Type B pancreatic cell (in vitro differentiated cells): ENCODE data around the gene RTP4. TPM values are rescaled to one million over a fixed set of nuclear protein-coding genes. Genes with fewer than 3 reads are reported as not detected.

Experiments used
- DNase-seq: peaks from one replicate; pipeline ENCODE4 v3.0.0; 2021; ENCODE audit warnings: mixed read lengths; ENCODE audit not compliant: unreplicated experiment; ENCODE audit errors: extremely low spot score
- H3K27ac Mint-ChIP-seq: 2 replicates; pipeline ENCODE4 v1.8.0; 2021; ENCODE audit warnings: mild to moderate bottlenecking, mixed read lengths
- H3K27me3 Mint-ChIP-seq: 2 replicates; pipeline ENCODE4 v1.8.0; 2021; ENCODE audit warnings: mixed read lengths
- H3K36me3 Mint-ChIP-seq: 2 replicates; pipeline ENCODE4 v1.8.0; 2021; ENCODE audit warnings: mixed read lengths
- H3K4me1 Mint-ChIP-seq: one replicate; pipeline ENCODE4 v1.8.0; 2021; ENCODE audit warnings: mixed read lengths; ENCODE audit not compliant: unreplicated experiment
- H3K4me3 Mint-ChIP-seq: 2 replicates; pipeline ENCODE4 v1.8.0; 2021; ENCODE audit warnings: mild to moderate bottlenecking, mixed read lengths
- H3K9me3 Mint-ChIP-seq: 2 replicates; pipeline ENCODE4 v1.8.0; 2021; ENCODE audit warnings: mixed read lengths
- total RNA-seq: library from RNA; stranded (reverse); gene quantifications from 2 replicates; pipeline ENCODE4 v1.2.1, GENCODE V29; 2021; ENCODE audit warnings: low replicate concordance
- TF ChIP-seq, protein P1 (sequence below): fragments of 200-600 bp; sonication (generic); conservative IDR thresholded peaks from 2 replicates; pipeline ENCODE4 v1.5.0; 2021; ENCODE audit warnings: antibody characterized with exemption, mild to moderate bottlenecking

Gene RTP4
- total RNA-seq, 1 donor from 2014 or later: 1.4 TPM

DNA sequence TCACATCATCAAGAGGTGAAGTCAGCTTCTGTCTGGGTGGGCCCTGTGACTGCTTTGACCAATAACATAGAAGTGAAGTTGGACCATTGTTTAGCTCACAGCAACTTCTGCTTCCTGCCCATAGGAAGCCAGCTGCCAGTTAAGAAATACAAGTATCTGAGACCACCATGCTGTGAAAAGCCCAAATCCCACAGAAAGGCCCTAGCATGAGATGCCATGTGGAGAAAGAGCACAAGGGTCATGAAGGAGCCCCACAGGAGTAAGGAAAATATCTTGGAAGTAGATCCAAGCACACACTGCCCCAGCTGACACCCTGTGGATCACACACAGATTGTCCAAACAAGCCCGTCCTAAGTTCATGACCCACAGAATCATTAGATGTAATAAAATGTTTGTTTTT, 28.5 kb downstream of the RTP4 start:
- H3K27ac Mint-ChIP-seq: no peak overlapping the region
- no peaks in the 10 kb centered on the region for H3K27me3 Mint-ChIP-seq
- no peaks in the 10 kb centered on the region for H3K9me3 Mint-ChIP-seq
- TF ChIP-seq, protein P1, sequence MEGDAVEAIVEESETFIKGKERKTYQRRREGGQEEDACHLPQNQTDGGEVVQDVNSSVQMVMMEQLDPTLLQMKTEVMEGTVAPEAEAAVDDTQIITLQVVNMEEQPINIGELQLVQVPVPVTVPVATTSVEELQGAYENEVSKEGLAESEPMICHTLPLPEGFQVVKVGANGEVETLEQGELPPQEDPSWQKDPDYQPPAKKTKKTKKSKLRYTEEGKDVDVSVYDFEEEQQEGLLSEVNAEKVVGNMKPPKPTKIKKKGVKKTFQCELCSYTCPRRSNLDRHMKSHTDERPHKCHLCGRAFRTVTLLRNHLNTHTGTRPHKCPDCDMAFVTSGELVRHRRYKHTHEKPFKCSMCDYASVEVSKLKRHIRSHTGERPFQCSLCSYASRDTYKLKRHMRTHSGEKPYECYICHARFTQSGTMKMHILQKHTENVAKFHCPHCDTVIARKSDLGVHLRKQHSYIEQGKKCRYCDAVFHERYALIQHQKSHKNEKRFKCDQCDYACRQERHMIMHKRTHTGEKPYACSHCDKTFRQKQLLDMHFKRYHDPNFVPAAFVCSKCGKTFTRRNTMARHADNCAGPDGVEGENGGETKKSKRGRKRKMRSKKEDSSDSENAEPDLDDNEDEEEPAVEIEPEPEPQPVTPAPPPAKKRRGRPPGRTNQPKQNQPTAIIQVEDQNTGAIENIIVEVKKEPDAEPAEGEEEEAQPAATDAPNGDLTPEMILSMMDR: no peak
- H3K4me1 Mint-ChIP-seq: peaks cover 7% of the 10 kb centered on the region
- DNase-seq: no peak
- no peak overlapping the region for H3K4me3 Mint-ChIP-seq
- no peaks in the 10 kb centered on the region for H3K36me3 Mint-ChIP-seq

DNA sequence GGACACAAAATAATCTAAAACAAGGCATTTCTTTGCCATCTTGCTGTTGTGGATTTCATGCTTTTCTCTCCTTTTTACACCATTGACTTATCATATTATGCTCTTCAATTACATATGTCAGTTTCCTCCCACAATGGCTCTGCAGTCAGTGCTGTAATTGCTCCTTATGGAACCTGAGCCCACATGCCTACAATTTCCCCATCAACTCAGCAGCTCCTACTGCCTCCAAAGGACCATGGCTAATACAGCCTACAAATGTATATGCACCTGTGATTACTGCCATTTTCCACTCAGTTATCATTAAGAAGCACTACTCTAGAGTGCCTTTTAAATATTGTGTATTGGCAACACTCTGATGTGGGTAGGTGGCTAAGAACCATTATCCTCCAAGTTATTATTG, 30.8 kb downstream of the RTP4 start:
- TF ChIP-seq, protein P1: no peak
- H3K27ac Mint-ChIP-seq: no peak overlapping the region
- H3K4me3 Mint-ChIP-seq: no peak overlapping the region
- no peaks in the 10 kb centered on the region for H3K27me3 Mint-ChIP-seq
- H3K4me1 Mint-ChIP-seq: peaks cover 7% of the 10 kb centered on the region
- no peaks in the 10 kb centered on the region for H3K9me3 Mint-ChIP-seq
- H3K36me3 Mint-ChIP-seq: no peaks in the 10 kb centered on the region
- no peak for DNase-seq

DNA sequence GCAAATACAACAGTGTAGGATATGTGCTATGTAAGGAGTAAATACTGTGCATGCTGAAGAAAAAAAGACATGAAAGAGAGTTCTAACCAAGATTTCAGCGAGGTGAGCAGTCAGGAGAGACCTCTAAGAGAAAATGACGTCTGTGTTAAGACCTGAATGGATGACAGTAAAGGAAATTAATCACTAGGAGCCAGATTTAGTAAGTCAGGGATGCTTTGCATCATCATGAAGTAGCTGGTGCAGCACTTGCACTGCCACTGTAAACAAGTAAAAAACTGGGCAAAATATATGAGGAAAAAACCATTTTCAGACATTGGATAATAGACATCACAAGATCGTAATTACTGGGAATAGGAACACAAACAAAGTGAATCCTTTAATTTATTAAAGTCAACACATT, 32.6 kb downstream of the RTP4 start:
- H3K36me3 Mint-ChIP-seq: no peaks in the 10 kb centered on the region
- DNase-seq: no peak
- TF ChIP-seq, protein P1: no peak

DNA sequence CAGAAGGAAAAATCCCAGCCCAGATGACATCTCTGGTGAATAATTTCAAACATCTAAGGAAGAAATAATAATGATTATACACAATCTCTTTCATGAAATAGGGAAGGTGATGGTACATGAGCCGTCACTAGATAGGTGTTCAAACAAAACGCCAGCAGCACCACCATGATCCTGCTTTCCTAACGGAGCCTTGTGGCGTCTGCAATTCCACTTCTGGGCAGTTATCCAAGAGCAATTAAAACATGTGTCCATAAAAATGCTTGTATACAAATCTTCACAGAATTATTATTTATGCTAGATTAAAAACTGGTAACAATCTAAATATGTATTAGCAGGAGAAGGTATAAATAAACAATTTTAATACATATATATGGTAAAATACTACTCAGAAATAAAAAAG, 33.7 kb downstream of the RTP4 start:
- peaks cover 3% of the 10 kb centered on the region for H3K4me1 Mint-ChIP-seq
- H3K9me3 Mint-ChIP-seq: no peaks in the 10 kb centered on the region
- no peak overlapping the region for H3K4me3 Mint-ChIP-seq
- DNase-seq: no peak
- TF ChIP-seq, protein P1: no peak
- no peaks in the 10 kb centered on the region for H3K36me3 Mint-ChIP-seq
- no peak overlapping the region for H3K27ac Mint-ChIP-seq
- no peaks in the 10 kb centered on the region for H3K27me3 Mint-ChIP-seq

More for the DNA sequence above, 32.6 kb downstream of the RTP4 start:
- Mint-ChIP-seq H3K4me1 (peaks cover 7% of the 10 kb centered on the region), H3K27ac (no peak overlapping the region), H3K4me3 (no peak overlapping the region), H3K27me3 (no peaks in the 10 kb centered on the region), H3K9me3 (no peaks in the 10 kb centered on the region)

DNA sequence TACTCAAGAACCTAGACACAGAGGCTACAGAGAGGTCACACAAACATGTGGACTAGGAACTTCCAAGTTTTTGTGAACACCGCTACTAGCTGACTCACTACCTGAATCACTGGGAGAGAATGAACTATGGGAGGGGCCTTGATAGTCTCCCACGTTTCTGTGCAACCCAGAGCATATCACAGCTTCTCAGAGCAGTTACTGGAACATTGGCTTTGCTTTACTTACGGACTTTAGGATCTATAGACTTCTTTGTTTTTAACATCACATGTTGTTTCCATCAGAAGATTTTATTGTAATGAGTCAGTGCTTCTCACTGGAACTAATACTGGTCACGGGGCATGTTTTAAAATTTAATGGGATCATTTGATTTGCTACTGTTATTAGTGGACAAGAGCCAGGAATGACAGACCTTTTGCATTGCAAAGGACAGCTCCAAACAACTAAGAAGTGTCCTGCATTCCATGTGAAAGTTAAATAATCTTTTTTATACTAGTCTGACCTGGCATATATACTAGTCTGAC, 35.6 kb downstream of the RTP4 start:
- H3K4me3 Mint-ChIP-seq: no peak overlapping the region
- no peak for DNase-seq
- H3K27ac Mint-ChIP-seq: no peak overlapping the region

More for the DNA sequence above, 35.6 kb downstream of the RTP4 start:
- no peaks in the 10 kb centered on the region for H3K9me3 Mint-ChIP-seq
- H3K36me3 Mint-ChIP-seq: no peaks in the 10 kb centered on the region
- no peaks in the 10 kb centered on the region for H3K4me1 Mint-ChIP-seq
- no peaks in the 10 kb centered on the region for H3K27me3 Mint-ChIP-seq
- TF ChIP-seq, protein P1: no peak
